Erythroblast (primary cell): Measurements from ENCODE around the gene GALNT9.

Source experiments
- DNase-seq, 2 experiments: peaks; one replicate each; lab custom pipeline; 2025; lab: John Stamatoyannopoulos, UW
- GATA1 ChIP-seq: IDR thresholded peaks from 2 replicates; pipeline ENCODE4 v1.6.1; 2011; ENCODE audit warnings: low read depth, mild to moderate bottlenecking, control low read depth, low read length, moderate library complexity
- POLR2A ChIP-seq: IDR thresholded peaks from 2 replicates; pipeline ENCODE4 v1.6.1; 2011; ENCODE audit warnings: mild to moderate bottlenecking, low read length

The GALNT9 gene

GRCh38 chr12:132279184-132279889 is 50.1 kb downstream of the GALNT9 start:
- no peak for DNase-seq
- TF ChIP-seq POLR2A (no peak), GATA1 (no peak)

- DNase-seq: no peak
- TF ChIP-seq GATA1: no peak
- no peak for TF ChIP-seq POLR2A
Observed at GRCh38 chr12:132278401-132279183, 50.8 kb downstream of the GALNT9 start.

- no peak for DNase-seq
Observed at GRCh38 chr12:132277949-132278348, 51.4 kb downstream of the GALNT9 start.

GRCh38 chr12:132277374-132277941 is 51.9 kb downstream of the GALNT9 start:
- DNase-seq: no peak
- TF ChIP-seq GATA1 (no peak), POLR2A (no peak)

More at GRCh38 chr12:132277949-132278348, 51.4 kb downstream of the GALNT9 start:
- TF ChIP-seq POLR2A (no peak), GATA1 (no peak)

GRCh38 chr12:132276827-132277373 is 52.5 kb downstream of the GALNT9 start:
- DNase-seq: no peak
- TF ChIP-seq GATA1 (no peak), POLR2A (no peak)

GRCh38 chr12:132276066-132276826 is 53.1 kb downstream of the GALNT9 start:
- TF ChIP-seq POLR2A: no peak
- TF ChIP-seq GATA1: no peak
- DNase-seq: no peak

- TF ChIP-seq POLR2A (no peak), GATA1 (no peak)
- no peak for DNase-seq
Observed at GRCh38 chr12:132275631-132276030, 53.8 kb downstream of the GALNT9 start.

- DNase-seq: no peak
Observed at GRCh38 chr12:132275110-132275531, 54.3 kb downstream of the GALNT9 start.

GRCh38 chr12:132273992-132274334 is 55.4 kb downstream of the GALNT9 start:
- TF ChIP-seq GATA1: no peak
- no peak for DNase-seq

More at GRCh38 chr12:132275110-132275531, 54.3 kb downstream of the GALNT9 start:
- TF ChIP-seq POLR2A (no peak), GATA1 (no peak)

GRCh38 chr12:132272711-132273110 is 56.7 kb downstream of the GALNT9 start:
- DNase-seq: no peak
- TF ChIP-seq GATA1 (no peak), POLR2A (no peak)

- TF ChIP-seq GATA1 (no peak), POLR2A (no peak)
Observed at GRCh38 chr12:132271755-132272092, 57.7 kb downstream of the GALNT9 start.

GRCh38 chr12:132270969-132271754 is 58.2 kb downstream of the GALNT9 start:
- no peak for DNase-seq
- no peak for TF ChIP-seq POLR2A
- no peak for TF ChIP-seq GATA1

More at GRCh38 chr12:132271755-132272092, 57.7 kb downstream of the GALNT9 start:
- DNase-seq: no peak

GRCh38 chr12:132270516-132270915 is 58.9 kb downstream of the GALNT9 start:
- no peak for DNase-seq
- TF ChIP-seq GATA1: no peak
- TF ChIP-seq POLR2A: no peak
